Cardiac muscle cell (in vitro differentiated cells and primary cell): ENCODE data around the gene VCAN. TPM values are rescaled to one million over a fixed set of nuclear protein-coding genes. Genes with fewer than 3 reads are reported as not detected.

Experiments
- DNase-seq, 2 donors: peaks; one replicate each; pipeline versions ENCODE4 v3.0.0 to v3.0.0-alpha.2; 2010 to 2017; ENCODE audit warnings: low read depth in 1 of 2, low spot score in 1 of 2
- H3K27ac ChIP-seq: fragments of 200-600 bp; sonication (generic); 2 replicates; pipeline ENCODE4 v1.5.1; 2016
- H3K27me3 ChIP-seq: fragments of 200-600 bp; sonication (generic); 2 replicates; pipeline ENCODE4 v1.6.0; 2016; ENCODE audit warnings: control low read depth
- H3K36me3 ChIP-seq: fragments of 200-600 bp; sonication (generic); 2 replicates; pipeline ENCODE4 v1.5.1; 2016; ENCODE audit warnings: control low read depth
- H3K4me1 ChIP-seq: fragments of 200-600 bp; sonication (generic); 2 replicates; pipeline ENCODE4 v1.8.1; 2017; ENCODE audit warnings: low read depth, mild to moderate bottlenecking, mixed run types
- H3K4me3 ChIP-seq: fragments of 200-600 bp; sonication (generic); 2 replicates; pipeline ENCODE4 v1.5.1; 2016; ENCODE audit warnings: mild to moderate bottlenecking
- H3K9me3 ChIP-seq: fragments of 200-600 bp; sonication (generic); 2 replicates; pipeline ENCODE4 v1.5.1; 2017; ENCODE audit warnings: low read depth, mild to moderate bottlenecking, control low read depth
- polyA plus RNA-seq: library from polyadenylated mRNA; unstranded; fragments of >200 nt; fragmentation: Nextera tagmentation; extraction: Ambion mirVana; gene quantifications from 2 replicates; pipeline ENCODE4 v1.2.1, GENCODE V29; 2016
- total RNA-seq: library from RNA; depleted of rRNA; stranded (reverse); fragments of >200 nt; gene quantifications from 2 replicates; pipeline ENCODE4 v1.2.3, GENCODE V29; 2016
- TF ChIP-seq, protein P1 (sequence below): IDR thresholded peaks from 2 replicates; pipeline ENCODE4 v1.5.1; 2012; ENCODE audit warnings: low read depth, mild to moderate bottlenecking, low read length

Gene VCAN
- total and polyA plus RNA-seq, 2 experiments from 2014 or later: 184 to 618 TPM

DNA sequence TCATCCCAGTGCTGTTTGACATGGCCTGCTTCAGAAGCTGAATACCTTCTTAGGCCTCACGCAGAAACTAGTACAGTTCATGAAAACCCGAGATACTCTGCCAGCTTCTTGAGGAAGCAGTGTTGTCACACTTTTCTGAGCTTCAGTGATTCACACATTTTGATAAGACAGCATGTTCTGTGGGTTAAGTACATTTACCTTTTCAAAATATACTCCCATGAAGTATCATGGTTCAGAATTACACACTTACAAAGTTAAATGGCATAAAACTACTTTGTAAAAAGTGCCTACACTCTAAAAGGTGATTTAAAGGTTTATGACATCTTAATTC, 56.9 kb downstream of the VCAN start:
- Histone ChIP-seq H3K27ac (peak overlapping the region; percentile 59), H3K36me3 (peaks cover 48% of the 10 kb centered on the region), H3K27me3 (no peaks in the 10 kb centered on the region), H3K4me3 (no peak overlapping the region), H3K9me3 (no peaks in the 10 kb centered on the region), H3K4me1 (no peaks in the 10 kb centered on the region)
- DNase-seq: peak in 1 of 2 donors; percentile 52
- TF ChIP-seq, protein P1, sequence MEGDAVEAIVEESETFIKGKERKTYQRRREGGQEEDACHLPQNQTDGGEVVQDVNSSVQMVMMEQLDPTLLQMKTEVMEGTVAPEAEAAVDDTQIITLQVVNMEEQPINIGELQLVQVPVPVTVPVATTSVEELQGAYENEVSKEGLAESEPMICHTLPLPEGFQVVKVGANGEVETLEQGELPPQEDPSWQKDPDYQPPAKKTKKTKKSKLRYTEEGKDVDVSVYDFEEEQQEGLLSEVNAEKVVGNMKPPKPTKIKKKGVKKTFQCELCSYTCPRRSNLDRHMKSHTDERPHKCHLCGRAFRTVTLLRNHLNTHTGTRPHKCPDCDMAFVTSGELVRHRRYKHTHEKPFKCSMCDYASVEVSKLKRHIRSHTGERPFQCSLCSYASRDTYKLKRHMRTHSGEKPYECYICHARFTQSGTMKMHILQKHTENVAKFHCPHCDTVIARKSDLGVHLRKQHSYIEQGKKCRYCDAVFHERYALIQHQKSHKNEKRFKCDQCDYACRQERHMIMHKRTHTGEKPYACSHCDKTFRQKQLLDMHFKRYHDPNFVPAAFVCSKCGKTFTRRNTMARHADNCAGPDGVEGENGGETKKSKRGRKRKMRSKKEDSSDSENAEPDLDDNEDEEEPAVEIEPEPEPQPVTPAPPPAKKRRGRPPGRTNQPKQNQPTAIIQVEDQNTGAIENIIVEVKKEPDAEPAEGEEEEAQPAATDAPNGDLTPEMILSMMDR: no peak

GRCh38 chr5:83530193-83530592, 58.6 kb downstream of the VCAN start:
- H3K36me3 ChIP-seq: peaks cover 45% of the 10 kb centered on the region
- peak in 1 of 2 donors; percentile 15 for DNase-seq
- no peaks in the 10 kb centered on the region for H3K9me3 ChIP-seq
- no peak overlapping the region for H3K27ac ChIP-seq
- H3K4me1 ChIP-seq: no peaks in the 10 kb centered on the region
- TF ChIP-seq, protein P1: no peak
- H3K4me3 ChIP-seq: no peak overlapping the region
- no peaks in the 10 kb centered on the region for H3K27me3 ChIP-seq

GRCh38 chr5:83531661-83532060, 60.1 kb downstream of the VCAN start:
- no peaks in the 10 kb centered on the region for H3K4me1 ChIP-seq
- no peak overlapping the region for H3K4me3 ChIP-seq
- no peaks in the 10 kb centered on the region for H3K9me3 ChIP-seq
- TF ChIP-seq, protein P1: no peak
- peaks cover 37% of the 10 kb centered on the region for H3K36me3 ChIP-seq
- peak overlapping the region; percentile 45 for H3K27ac ChIP-seq
- no peak for DNase-seq
- H3K27me3 ChIP-seq: no peaks in the 10 kb centered on the region

DNA sequence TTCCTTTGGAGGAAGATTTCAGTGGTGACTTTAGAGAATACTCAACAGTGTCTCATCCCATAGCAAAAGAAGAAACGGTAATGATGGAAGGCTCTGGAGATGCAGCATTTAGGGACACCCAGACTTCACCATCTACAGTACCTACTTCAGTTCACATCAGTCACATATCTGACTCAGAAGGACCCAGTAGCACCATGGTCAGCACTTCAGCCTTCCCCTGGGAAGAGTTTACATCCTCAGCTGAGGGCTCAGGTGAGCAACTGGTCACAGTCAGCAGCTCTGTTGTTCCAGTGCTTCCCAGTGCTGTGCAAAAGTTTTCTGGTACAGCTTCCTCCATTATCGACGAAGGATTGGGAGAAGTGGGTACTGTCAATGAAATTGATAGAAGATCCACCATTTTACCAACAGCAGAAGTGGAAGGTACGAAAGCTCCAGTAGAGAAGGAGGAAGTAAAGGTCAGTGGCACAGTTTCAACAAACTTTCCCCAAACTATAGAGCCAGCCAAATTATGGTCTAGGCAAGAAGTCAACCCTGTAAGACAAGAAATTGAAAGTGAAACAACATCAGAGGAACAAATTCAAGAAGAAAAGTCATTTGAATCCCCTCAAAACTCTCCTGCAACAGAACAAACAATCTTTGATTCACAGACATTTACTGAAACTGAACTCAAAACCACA, 67.4 kb downstream of the VCAN start:
- Histone ChIP-seq H3K36me3 (peaks cover 63% of the 10 kb centered on the region), H3K27me3 (no peaks in the 10 kb centered on the region), H3K27ac (no peak overlapping the region), H3K4me3 (no peak overlapping the region), H3K9me3 (no peaks in the 10 kb centered on the region), H3K4me1 (no peaks in the 10 kb centered on the region)
- no peak for DNase-seq
- TF ChIP-seq, protein P1: no peak

GRCh38 chr5:83539463-83539790, 67.9 kb downstream of the VCAN start:
- H3K27me3 ChIP-seq: no peaks in the 10 kb centered on the region
- peaks cover 65% of the 10 kb centered on the region for H3K36me3 ChIP-seq
- H3K4me3 ChIP-seq: no peak overlapping the region
- DNase-seq: no peak
- no peaks in the 10 kb centered on the region for H3K4me1 ChIP-seq
- no peaks in the 10 kb centered on the region for H3K9me3 ChIP-seq
- H3K27ac ChIP-seq: no peak overlapping the region
- TF ChIP-seq, protein P1: no peak

DNA sequence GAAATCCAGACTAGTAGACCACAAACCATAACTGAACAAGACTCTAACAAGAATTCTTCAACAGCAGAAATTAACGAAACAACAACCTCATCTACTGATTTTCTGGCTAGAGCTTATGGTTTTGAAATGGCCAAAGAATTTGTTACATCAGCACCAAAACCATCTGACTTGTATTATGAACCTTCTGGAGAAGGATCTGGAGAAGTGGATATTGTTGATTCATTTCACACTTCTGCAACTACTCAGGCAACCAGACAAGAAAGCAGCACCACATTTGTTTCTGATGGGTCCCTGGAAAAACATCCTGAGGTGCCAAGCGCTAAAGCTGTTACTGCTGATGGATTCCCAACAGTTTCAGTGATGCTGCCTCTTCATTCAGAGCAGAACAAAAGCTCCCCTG, 68.6 kb downstream of the VCAN start:
- H3K27me3 ChIP-seq: no peaks in the 10 kb centered on the region
- no peaks in the 10 kb centered on the region for H3K4me1 ChIP-seq
- no peak for DNase-seq
- peaks cover 65% of the 10 kb centered on the region for H3K36me3 ChIP-seq
- H3K4me3 ChIP-seq: no peak overlapping the region
- H3K9me3 ChIP-seq: no peaks in the 10 kb centered on the region
- TF ChIP-seq, protein P1: no peak
- no peak overlapping the region for H3K27ac ChIP-seq
